ENCODE data around the gene ASIC4. TPM values are rescaled to one million over a fixed set of nuclear protein-coding genes. Genes with fewer than 3 reads are reported as not detected.

Gene ASIC4
- total and polyA plus RNA-seq, 3 experiments from 2014 or later = not detected

DNA sequence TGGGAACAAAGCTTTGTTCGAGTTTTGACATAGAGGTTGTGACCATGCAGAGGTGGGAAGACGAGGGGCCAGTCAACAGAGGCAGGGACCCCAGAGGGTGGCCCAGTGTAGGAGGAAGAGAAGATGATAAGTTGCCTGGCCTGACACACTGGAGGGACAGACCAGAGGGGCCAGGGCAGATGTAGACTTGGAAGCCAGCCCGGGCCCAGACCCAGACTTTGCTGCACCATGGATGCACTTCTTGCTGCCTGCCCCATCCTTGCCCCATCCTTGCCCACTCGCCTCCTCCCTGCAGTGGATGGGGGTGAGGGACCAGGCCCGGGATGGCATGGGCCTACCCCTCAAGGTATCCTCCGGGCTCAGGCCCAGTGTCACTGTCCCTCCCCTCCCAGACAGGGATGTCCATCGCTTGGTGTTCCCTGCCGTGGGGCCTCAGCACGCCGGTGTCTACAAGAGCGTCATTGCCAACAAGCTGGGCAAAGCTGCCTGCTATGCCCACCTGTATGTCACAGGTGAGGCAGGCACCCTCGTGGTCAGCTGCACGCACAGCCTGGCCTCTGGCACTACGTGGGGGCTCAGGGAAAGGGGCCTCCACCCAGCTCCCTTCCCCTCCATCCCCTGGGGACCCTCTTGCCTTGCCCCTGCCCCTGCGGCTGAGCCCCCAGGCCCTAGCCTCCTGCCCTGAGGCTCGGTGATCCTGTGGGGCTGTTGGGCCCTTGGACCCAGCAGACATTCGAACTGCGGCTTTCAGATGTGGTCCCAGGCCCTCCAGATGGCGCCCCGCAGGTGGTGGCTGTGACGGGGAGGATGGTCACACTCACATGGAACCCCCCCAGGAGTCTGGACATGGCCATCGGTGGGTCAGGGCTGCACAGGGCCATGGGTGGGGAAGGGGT, 42.6 kb upstream of the ASIC4 start:
- Histone ChIP-seq H3K27ac (ENCODE audit: low read depth, low read length) (no peak overlapping the region), H3K4me3 (ENCODE audit: low read length) (no peak overlapping the region), H3K4me1 (ENCODE audit: insufficient read depth, low read length) (no peaks in the 10 kb centered on the region), H3K9me3 (ENCODE audit: low read length) (no peaks in the 10 kb centered on the region), H3K36me3 (ENCODE audit: insufficient read depth, low read length) (no peaks in the 10 kb centered on the region), H3K27me3 (ENCODE audit: insufficient read depth, low read length, poor library complexity, severe bottlenecking) (no peaks in the 10 kb centered on the region)
- Mint-ChIP-seq H3K27ac (no peak overlapping the region), H3K9me3 (no peaks in the 10 kb centered on the region), H3K4me3 (peak overlapping the region in 1 of 7 donors; percentile 27), H3K4me1 (peaks cover 4 to 5% (median 4%) of the 10 kb centered on the region in 3 donors), H3K27me3 (peaks cover 5% of the 10 kb centered on the region in 2 donors), H3K36me3 (no peaks in the 10 kb centered on the region)
- CTCF ChIA-PET = no interaction called here
- POLR2A ChIA-PET = no interaction called here
- DNase-seq = no peak

DNA sequence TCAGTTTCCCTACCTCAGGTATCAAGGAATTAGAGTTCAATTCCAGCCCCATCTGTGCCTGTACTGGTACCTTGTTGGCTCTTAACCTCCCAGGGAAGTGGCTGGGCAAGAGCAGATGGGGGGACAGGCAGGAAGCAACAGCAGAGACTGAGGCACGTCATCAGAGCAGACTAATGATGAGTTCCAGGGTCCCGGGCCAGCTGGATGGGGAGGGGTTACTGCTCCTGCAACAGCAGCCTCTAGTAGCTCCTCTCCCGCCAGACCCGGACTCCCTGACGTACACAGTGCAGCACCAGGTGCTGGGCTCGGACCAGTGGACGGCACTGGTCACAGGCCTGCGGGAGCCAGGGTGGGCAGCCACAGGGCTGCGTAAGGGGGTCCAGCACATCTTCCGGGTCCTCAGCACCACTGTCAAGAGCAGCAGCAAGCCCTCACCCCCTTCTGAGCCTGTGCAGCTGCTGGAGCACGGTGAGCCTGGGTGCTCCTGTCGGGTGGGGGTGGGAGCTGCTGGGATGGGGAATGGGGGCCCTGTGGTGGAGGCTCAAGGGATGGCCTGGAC, 41.6 kb upstream of the ASIC4 start:
- H3K9me3 ChIP-seq (ENCODE audit: low read length) = no peaks in the 10 kb centered on the region
- no peak overlapping the region for H3K27ac Mint-ChIP-seq
- no peak overlapping the region for H3K4me3 Mint-ChIP-seq
- peaks cover 5% of the 10 kb centered on the region in 2 donors for H3K27me3 Mint-ChIP-seq
- POLR2A ChIA-PET = no interaction called here
- H3K9me3 Mint-ChIP-seq = no peaks in the 10 kb centered on the region
- no peaks in the 10 kb centered on the region for H3K4me1 ChIP-seq (ENCODE audit: insufficient read depth, low read length)
- H3K4me1 Mint-ChIP-seq = peaks cover 4 to 5% (median 4%) of the 10 kb centered on the region in 3 donors
- CTCF ChIA-PET = interaction anchor here (1.5 kb wide), 1 partner anchor 57 kb away, joined by 7 read pairs; no protein-coding TSS in a partner anchor
- no peak for DNase-seq
- no peak overlapping the region for H3K4me3 ChIP-seq (ENCODE audit: low read length)
- no peaks in the 10 kb centered on the region for H3K36me3 ChIP-seq (ENCODE audit: insufficient read depth, low read length)
- no peaks in the 10 kb centered on the region for H3K36me3 Mint-ChIP-seq
- no peaks in the 10 kb centered on the region for H3K27me3 ChIP-seq (ENCODE audit: insufficient read depth, low read length, poor library complexity, severe bottlenecking)
- H3K27ac ChIP-seq (ENCODE audit: low read depth, low read length) = no peak overlapping the region

DNA sequence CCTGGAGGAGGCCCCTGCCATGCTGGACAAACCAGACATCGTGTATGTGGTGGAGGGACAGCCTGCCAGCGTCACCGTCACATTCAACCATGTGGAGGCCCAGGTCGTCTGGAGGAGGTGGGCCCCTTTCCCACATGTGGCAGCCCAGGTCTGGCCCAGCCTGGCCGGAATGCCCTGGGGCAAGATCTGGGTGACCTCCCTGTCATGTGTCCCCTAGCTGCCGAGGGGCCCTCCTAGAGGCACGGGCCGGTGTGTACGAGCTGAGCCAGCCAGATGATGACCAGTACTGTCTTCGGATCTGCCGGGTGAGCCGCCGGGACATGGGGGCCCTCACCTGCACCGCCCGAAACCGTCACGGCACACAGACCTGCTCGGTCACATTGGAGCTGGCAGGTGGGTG, 40.8 kb upstream of the ASIC4 start:
- CTCF ChIA-PET = interaction anchor here (1.5 kb wide), 1 partner anchor 56 kb away, joined by 7 read pairs; no protein-coding TSS in a partner anchor
- Mint-ChIP-seq H3K4me3 (no peak overlapping the region), H3K27me3 (peaks cover 5% of the 10 kb centered on the region in 2 donors), H3K4me1 (peaks cover 4 to 5% (median 4%) of the 10 kb centered on the region in 3 donors), H3K9me3 (no peaks in the 10 kb centered on the region), H3K36me3 (no peaks in the 10 kb centered on the region), H3K27ac (no peak overlapping the region)
- Histone ChIP-seq H3K36me3 (ENCODE audit: insufficient read depth, low read length) (no peaks in the 10 kb centered on the region), H3K9me3 (ENCODE audit: low read length) (no peaks in the 10 kb centered on the region), H3K27me3 (ENCODE audit: insufficient read depth, low read length, poor library complexity, severe bottlenecking) (no peaks in the 10 kb centered on the region), H3K4me3 (ENCODE audit: low read length) (no peak overlapping the region), H3K27ac (ENCODE audit: low read depth, low read length) (no peak overlapping the region), H3K4me1 (ENCODE audit: insufficient read depth, low read length) (no peaks in the 10 kb centered on the region)
- DNase-seq = no peak
- POLR2A ChIA-PET = no interaction called here

GRCh38 chr2:219474285-219475060, 39.8 kb upstream of the ASIC4 start:
- DNase-seq = no peak
- Histone ChIP-seq H3K27ac (ENCODE audit: low read depth, low read length) (no peak overlapping the region), H3K36me3 (ENCODE audit: insufficient read depth, low read length) (no peaks in the 10 kb centered on the region), H3K4me1 (ENCODE audit: insufficient read depth, low read length) (no peaks in the 10 kb centered on the region), H3K27me3 (ENCODE audit: insufficient read depth, low read length, poor library complexity, severe bottlenecking) (no peaks in the 10 kb centered on the region), H3K4me3 (ENCODE audit: low read length) (no peak overlapping the region), H3K9me3 (ENCODE audit: low read length) (no peaks in the 10 kb centered on the region)
- POLR2A ChIA-PET = no interaction called here
- CTCF ChIA-PET = interaction anchor here (0.7 to 1.5 kb wide), 3 partner anchors 19 to 55 kb away, joined by 3 to 7 read pairs (median 3); no protein-coding TSS in a partner anchor
- no peak overlapping the region for H3K4me3 Mint-ChIP-seq
- no peak overlapping the region for H3K27ac Mint-ChIP-seq
- H3K9me3 Mint-ChIP-seq = no peaks in the 10 kb centered on the region
- H3K36me3 Mint-ChIP-seq = no peaks in the 10 kb centered on the region
- H3K27me3 Mint-ChIP-seq = peaks cover 5 to 7% of the 10 kb centered on the region in 2 donors
- peaks cover 4 to 5% (median 4%) of the 10 kb centered on the region in 3 donors for H3K4me1 Mint-ChIP-seq

- POLR2A ChIA-PET = no interaction called here
- Histone ChIP-seq H3K27me3 (ENCODE audit: insufficient read depth, low read length, poor library complexity, severe bottlenecking) (no peaks in the 10 kb centered on the region), H3K36me3 (ENCODE audit: insufficient read depth, low read length) (no peaks in the 10 kb centered on the region), H3K4me3 (ENCODE audit: low read length) (no peak overlapping the region), H3K4me1 (ENCODE audit: insufficient read depth, low read length) (no peaks in the 10 kb centered on the region), H3K27ac (ENCODE audit: low read depth, low read length) (no peak overlapping the region), H3K9me3 (ENCODE audit: low read length) (no peaks in the 10 kb centered on the region)
- no peak for DNase-seq
- Mint-ChIP-seq H3K36me3 (no peaks in the 10 kb centered on the region), H3K27ac (no peak overlapping the region), H3K4me3 (no peak overlapping the region), H3K27me3 (peaks cover 5 to 11% of the 10 kb centered on the region in 2 donors), H3K4me1 (peaks cover 4 to 5% (median 4%) of the 10 kb centered on the region in 3 donors), H3K9me3 (no peaks in the 10 kb centered on the region)
- CTCF ChIA-PET = interaction anchor here (0.7 to 1.3 kb wide), 4 partner anchors 20 to 56 kb away, joined by 3 to 4 read pairs (median 4); no protein-coding TSS in a partner anchor
Observed at GRCh38 chr2:219475278-219475677, 39.0 kb upstream of the ASIC4 start.

DNA sequence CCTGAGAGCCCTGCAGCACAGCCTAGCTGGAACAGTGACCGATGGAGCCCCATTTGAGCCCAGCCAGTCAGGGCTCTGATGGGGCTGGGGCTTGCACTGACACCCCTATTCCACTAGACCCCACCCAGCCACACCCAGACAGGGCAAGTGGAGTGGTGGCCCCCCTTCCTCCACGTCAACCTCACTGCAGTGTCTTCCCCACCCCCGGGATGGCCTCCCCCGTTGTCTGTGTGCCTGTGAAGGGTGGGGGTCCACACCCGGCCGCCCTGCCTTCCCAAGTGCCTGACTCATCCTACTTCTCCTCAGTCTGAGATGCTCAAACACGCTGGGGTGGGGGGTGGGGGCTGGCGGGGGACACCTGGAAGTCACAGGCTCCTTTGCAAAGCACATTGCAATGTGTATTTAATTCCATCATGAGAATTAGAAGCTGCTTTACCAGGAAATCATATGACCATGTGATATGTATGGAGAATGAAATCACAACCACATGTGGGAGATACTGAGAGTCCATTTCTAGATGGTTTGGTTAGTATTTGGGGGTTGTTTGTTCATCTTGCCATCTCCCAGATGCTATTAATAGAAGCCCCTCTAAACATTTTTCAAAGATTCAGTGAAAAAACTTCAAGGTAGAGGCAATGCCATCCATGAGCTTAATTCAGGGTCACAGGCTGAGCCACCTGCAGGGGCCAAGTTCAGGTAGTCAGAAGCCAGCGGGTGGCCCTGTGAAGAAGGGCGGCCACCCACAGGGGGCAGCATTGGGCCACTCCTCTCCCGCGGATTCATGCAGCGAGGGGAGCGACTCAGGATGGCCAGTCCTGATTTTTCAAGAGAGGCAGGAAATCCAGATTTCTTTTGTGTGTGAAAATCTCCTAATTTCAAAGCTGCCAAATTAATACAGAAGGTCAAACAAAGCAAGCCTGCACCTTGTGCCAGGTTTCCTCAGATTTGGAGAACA, 38.3 kb upstream of the ASIC4 start:
- H3K4me3 ChIP-seq (ENCODE audit: low read length) = no peak overlapping the region
- no peaks in the 10 kb centered on the region for H3K36me3 ChIP-seq (ENCODE audit: insufficient read depth, low read length)
- peak; percentile 18 to 63 (median 35) for DNase-seq
- H3K36me3 Mint-ChIP-seq = no peaks in the 10 kb centered on the region
- H3K4me1 ChIP-seq (ENCODE audit: insufficient read depth, low read length) = no peaks in the 10 kb centered on the region
- ChIA-PET CTCF (interaction anchor here (0.8 to 1.3 kb wide), 4 partner anchors 19 to 58 kb away, joined by 3 to 4 read pairs (median 4); no protein-coding TSS in a partner anchor), POLR2A (no interaction called here)
- no peaks in the 10 kb centered on the region for H3K9me3 Mint-ChIP-seq
- H3K27me3 Mint-ChIP-seq = peaks cover 5 to 13% of the 10 kb centered on the region in 2 donors
- peaks cover 4 to 5% (median 4%) of the 10 kb centered on the region in 3 donors for H3K4me1 Mint-ChIP-seq
- no peaks in the 10 kb centered on the region for H3K27me3 ChIP-seq (ENCODE audit: insufficient read depth, low read length, poor library complexity, severe bottlenecking)
- H3K4me3 Mint-ChIP-seq = no peak overlapping the region
- H3K27ac Mint-ChIP-seq = no peak overlapping the region
- no peak overlapping the region for H3K27ac ChIP-seq (ENCODE audit: low read depth, low read length)
- no peaks in the 10 kb centered on the region for H3K9me3 ChIP-seq (ENCODE audit: low read length)

- ChIA-PET CTCF (interaction anchor here (0.9 to 1.6 kb wide), 4 partner anchors 18 to 58 kb away, joined by 3 to 4 read pairs (median 3); no protein-coding TSS in a partner anchor), POLR2A (no interaction called here)
- no peaks in the 10 kb centered on the region for H3K36me3 ChIP-seq (ENCODE audit: insufficient read depth, low read length)
Observed at GRCh38 chr2:219476652-219477151, 37.6 kb upstream of the ASIC4 start.

More at GRCh38 chr2:219476652-219477151, 37.6 kb upstream of the ASIC4 start:
- Mint-ChIP-seq H3K4me1 (peaks cover 4 to 5% (median 4%) of the 10 kb centered on the region in 3 donors), H3K9me3 (no peaks in the 10 kb centered on the region), H3K4me3 (no peak overlapping the region), H3K36me3 (no peaks in the 10 kb centered on the region), H3K27me3 (peaks cover 5 to 18% of the 10 kb centered on the region in 2 donors), H3K27ac (no peak overlapping the region)
- DNase-seq = no peak
- Histone ChIP-seq H3K4me1 (ENCODE audit: insufficient read depth, low read length) (no peaks in the 10 kb centered on the region), H3K27me3 (ENCODE audit: insufficient read depth, low read length, poor library complexity, severe bottlenecking) (no peaks in the 10 kb centered on the region), H3K9me3 (ENCODE audit: low read length) (no peaks in the 10 kb centered on the region), H3K27ac (ENCODE audit: low read depth, low read length) (no peak overlapping the region), H3K4me3 (ENCODE audit: low read length) (no peak overlapping the region)
